HG03342 (cell line): ENCODE data around the gene PATZ1.

ENCODE experiments used
- ATAC-seq: cut with Tn5 transposase; IDR thresholded peaks from one replicate; pipeline ENCODE4 v1.9.1; 2021; ENCODE audit warnings: mild to moderate bottlenecking, moderate library complexity; ENCODE audit not compliant: unreplicated experiment

Gene PATZ1

GRCh38 chr22:31344256-31344577 lies 1.9 kb downstream of the PATZ1 start:
- ATAC-seq: no peak

DNA sequence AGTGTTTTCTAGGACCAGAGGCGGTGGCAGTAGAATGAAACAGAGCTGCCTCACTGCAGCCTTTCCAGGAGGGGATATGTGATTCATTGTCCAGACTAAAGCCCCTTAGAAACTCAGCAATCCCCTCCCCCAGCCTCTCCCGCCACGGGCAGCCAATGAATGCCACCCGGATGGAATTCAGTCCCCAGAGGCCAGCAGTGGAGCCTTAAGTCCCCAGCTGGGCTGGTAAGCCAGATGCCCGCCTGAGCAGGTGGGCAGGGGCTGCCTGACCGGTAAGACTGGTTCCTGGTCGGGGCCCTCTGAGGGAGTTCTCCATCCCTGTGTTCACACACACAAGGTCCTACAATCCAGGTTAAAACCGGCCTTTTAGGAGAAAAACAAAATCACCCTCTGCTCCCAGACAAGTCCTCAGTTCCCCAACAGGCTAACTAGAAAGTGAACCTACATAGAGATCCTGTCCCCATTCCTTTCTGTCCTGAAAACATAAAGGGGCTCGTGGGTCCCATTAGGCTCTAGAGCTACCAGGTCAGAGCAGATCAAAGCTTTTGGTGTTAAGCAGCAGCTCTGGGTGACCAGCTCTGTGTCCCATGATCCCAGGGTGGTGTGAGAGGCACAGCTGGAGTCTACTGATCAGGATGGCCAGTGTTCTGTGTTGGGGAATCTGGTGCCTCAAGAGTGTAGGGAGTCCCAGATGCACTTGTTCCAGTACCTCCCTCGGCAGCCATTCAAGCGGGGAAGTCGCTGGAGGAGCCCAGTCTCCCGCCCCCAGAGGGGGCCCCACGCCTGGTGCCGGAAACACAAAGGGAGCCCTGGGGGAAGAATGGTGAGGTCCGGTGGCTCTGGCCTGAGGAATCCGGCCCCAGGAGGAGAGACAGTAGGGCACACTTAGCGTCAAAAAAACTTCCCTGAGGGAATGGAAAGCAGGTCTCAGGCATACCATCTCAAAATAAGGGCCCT lies 2.6 kb downstream of the PATZ1 start:
- no peak for ATAC-seq

- no peak for ATAC-seq
Observed at GRCh38 chr22:31342389-31343140, 3.6 kb downstream of the PATZ1 start.

GRCh38 chr22:31341386-31342088 lies 4.6 kb downstream of the PATZ1 start:
- no peak for ATAC-seq

DNA sequence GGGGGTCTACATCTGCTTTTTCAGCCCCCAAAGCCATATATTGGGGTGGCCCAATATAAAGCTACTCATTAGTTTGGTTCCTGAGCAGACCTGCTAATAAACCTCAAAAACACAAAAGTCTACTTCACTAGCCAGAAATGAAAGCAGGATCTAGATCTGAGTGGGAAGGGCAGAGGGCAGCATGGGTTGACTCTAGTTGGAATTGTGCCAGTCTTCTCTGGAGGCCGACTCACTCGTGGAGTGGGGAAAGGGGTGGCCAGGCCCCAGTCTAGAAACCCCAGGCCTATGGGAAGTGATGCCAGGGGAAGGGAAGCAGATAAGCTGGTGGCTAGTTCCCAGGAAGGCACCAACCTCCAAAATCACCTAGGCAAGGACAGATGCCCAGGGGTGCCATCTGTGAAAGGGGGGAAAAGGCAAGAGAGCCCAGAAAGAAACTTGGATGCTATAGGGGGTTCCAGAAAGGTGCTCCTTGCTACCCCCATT lies 5.3 kb downstream of the PATZ1 start:
- ATAC-seq: no peak

GRCh38 chr22:31340360-31340759 lies 5.8 kb downstream of the PATZ1 start:
- no peak for ATAC-seq

GRCh38 chr22:31339148-31339832 lies 6.9 kb downstream of the PATZ1 start:
- ATAC-seq: no peak

- no peak for ATAC-seq
Observed at GRCh38 chr22:31337178-31337577, 9.0 kb downstream of the PATZ1 start.

DNA sequence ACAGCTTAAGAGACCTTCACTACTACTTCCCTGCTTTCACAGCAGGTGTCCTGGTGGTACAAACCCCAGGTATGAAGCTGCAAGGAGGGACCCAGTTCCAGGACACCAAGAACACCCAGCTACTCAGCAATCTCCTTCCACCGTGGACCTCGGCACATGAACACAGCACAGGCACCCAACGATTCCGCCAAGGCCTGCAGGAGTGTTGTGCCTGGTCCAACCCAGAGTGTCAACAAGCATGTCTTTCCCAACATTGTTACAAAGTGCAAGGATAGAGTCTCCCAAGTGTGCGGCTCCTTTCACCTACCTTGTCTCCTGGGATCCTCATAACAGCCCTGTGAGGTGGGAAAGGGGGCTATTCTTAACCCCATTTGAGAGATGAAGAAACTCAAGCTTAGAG lies 11.8 kb downstream of the PATZ1 start:
- ATAC-seq: no peak

- ATAC-seq: no peak
Observed at GRCh38 chr22:31333641-31334040, 12.5 kb downstream of the PATZ1 start.

DNA sequence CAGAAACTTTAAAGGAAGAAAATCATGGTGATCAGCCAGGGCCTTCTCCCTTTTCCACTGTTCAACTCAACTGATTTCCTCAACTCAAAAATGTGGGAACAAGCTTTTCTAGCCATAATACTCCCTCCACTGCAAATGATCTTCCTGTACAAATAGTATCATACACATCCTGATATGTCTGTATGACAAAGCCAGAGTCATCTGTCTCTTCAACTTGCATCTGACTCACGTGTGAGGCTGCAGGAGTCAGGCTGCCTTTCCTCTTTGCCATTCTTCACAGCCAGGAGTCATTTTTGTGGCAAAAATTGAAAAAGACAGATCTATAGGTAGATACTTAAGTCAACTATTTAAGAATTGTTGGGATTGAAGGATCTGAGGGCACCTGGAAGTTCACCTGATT lies 13.3 kb downstream of the PATZ1 start:
- no peak for ATAC-seq

- no peak for ATAC-seq
Observed at GRCh38 chr22:31332010-31332409, 14.1 kb downstream of the PATZ1 start.

DNA sequence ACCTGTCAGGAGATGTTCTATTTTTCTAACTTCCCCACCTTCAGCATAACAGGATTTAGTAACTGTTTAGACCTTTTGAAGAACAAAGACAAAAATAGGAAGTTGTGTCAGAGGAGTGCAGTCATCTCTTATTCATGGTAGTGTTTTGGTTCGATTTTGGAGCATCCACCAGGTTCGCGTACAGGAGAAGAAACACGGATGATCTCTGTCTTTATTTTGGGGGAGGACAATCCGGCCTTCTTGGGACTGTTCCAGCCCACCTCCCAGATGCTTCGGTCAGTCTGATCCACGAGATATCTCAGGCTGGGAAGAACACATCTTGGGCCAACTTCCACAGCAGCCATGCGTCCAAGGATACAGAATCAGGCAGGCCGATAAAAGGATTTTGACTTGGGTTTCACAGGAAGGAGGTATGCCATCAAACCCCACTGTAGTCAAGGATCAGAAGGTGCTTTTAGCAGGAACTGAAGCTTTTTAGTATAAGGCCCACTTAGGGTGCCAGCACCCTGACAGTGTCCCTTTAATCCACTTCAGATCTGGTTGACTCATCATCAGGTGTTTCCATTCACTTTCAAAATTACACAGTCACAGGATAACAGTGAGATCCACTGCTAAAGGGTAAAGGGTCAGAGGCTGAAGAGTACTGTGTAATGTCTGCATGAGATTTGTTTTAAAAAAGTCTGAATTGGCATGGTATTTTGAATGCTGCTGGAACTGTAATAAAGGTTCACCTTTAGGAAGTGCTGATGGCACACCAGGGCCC lies 16.5 kb downstream of the PATZ1 start:
- no peak for ATAC-seq

GRCh38 chr22:31329029-31329428 lies 17.1 kb downstream of the PATZ1 start:
- ATAC-seq: no peak

GRCh38 chr22:31328544-31328960 lies 17.6 kb downstream of the PATZ1 start:
- ATAC-seq: no peak

- ATAC-seq: no peak
Observed at GRCh38 chr22:31327806-31328543, 18.2 kb downstream of the PATZ1 start.

DNA sequence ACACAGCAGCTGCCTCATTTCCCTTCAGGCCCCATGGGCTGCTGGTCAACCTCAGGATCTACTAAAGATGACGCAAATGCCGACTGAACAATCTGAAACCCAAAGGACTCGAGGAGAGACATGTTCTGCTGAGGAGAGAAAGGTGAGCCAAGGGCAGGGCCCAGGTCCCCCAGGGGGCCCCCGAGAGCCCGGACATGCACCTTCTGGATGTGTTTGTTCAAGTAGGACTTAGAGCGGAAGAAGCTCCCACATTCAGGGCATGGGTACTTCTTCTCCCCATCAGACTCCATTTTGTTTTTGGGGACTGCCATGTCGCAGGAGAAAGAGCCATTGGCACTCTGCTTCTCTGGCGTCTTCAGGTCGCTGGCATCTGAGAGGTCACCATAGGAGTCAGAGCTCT lies 19.3 kb downstream of the PATZ1 start:
- no peak for ATAC-seq

- ATAC-seq: no peak
Observed at GRCh38 chr22:31323578-31324550, 22.3 kb downstream of the PATZ1 start.
